Keratinocyte (primary cell): Measurements from ENCODE around the gene RAI2. TPM values are rescaled to one million over a fixed set of nuclear protein-coding genes. Genes with fewer than 3 reads are reported as not detected.

Experiments used
- DNase-seq: peaks from one replicate; pipeline ENCODE4 v3.0.0-alpha.2; 2011; ENCODE audit warnings: low read depth, missing footprints, low spot score
- FAIRE-seq: peaks from 2 replicates; lab custom pipeline; 2011; peaks lifted over from hg19 to GRCh38; lab: Jason Lieb, UNC
- H2AFZ ChIP-seq: 2 replicates; pipeline ENCODE4 v1.6.0; 2012; ENCODE audit warnings: low read length, control low read depth, inconsistent platforms; ENCODE audit not compliant: control insufficient read depth
- H3K27ac ChIP-seq: 2 replicates; pipeline ENCODE4 v1.5.1; 2011; ENCODE audit warnings: low read length; ENCODE audit not compliant: control insufficient read depth, insufficient read depth
- H3K27me3 ChIP-seq: 3 replicates; pipeline ENCODE4 v1.6.0; 2011; ENCODE audit warnings: low read length; ENCODE audit not compliant: control insufficient read depth, insufficient read depth; ENCODE audit errors: extremely low read depth
- H3K36me3 ChIP-seq, 2 experiments: 2 replicates in 1 of 2; 3 replicates in 1 of 2; pipeline ENCODE4 v1.5.1; 2011; ENCODE audit warnings: low read length in 2 of 2, mild to moderate bottlenecking in 1 of 2; ENCODE audit not compliant: control insufficient read depth in 2 of 2, insufficient read depth in 2 of 2; ENCODE audit errors: extremely low read depth in 1 of 2
- H3K4me1 ChIP-seq: 3 replicates; pipeline ENCODE4 v1.5.1; 2011; ENCODE audit warnings: low read length; ENCODE audit not compliant: control insufficient read depth, insufficient read depth; ENCODE audit errors: extremely low read depth
- H3K4me2 ChIP-seq: 3 replicates; pipeline ENCODE4 v1.6.0; 2011; ENCODE audit warnings: low read depth, low read length; ENCODE audit not compliant: control insufficient read depth, insufficient read depth; ENCODE audit errors: extremely low read depth
- H3K4me3 ChIP-seq, 3 experiments: fragments of 200-600 bp in 1 of 3; sonication (generic) in 1 of 3; 2 replicates in 2 of 3; 3 replicates in 1 of 3; pipeline ENCODE4 v1.5.1; 2011 to 2016; ENCODE audit warnings: low read length in 3 of 3, mild to moderate bottlenecking in 3 of 3, control low read depth in 2 of 3, inconsistent platforms in 1 of 3, low read depth in 1 of 3, mixed read lengths in 1 of 3, mixed run types in 1 of 3, moderate library complexity in 1 of 3; ENCODE audit not compliant: control insufficient read depth in 2 of 3, insufficient read depth in 2 of 3; ENCODE audit errors: extremely low read depth in 1 of 3
- H3K79me2 ChIP-seq: 2 replicates; pipeline ENCODE4 v1.6.0; 2012; ENCODE audit warnings: low read length; ENCODE audit not compliant: control insufficient read depth, insufficient read depth
- H3K9ac ChIP-seq: 3 replicates; pipeline ENCODE4 v1.6.0; 2011; ENCODE audit warnings: low read length; ENCODE audit not compliant: control insufficient read depth, insufficient read depth; ENCODE audit errors: extremely low read depth
- H3K9me1 ChIP-seq: 3 replicates; pipeline ENCODE4 v1.6.0; 2011; ENCODE audit warnings: low read length; ENCODE audit not compliant: control insufficient read depth, insufficient read depth; ENCODE audit errors: extremely low read depth
- H3K9me3 ChIP-seq: 2 replicates; pipeline ENCODE4 v1.5.1; 2012; ENCODE audit warnings: low read depth, low read length; ENCODE audit not compliant: control insufficient read depth
- H4K20me1 ChIP-seq: 3 replicates; pipeline ENCODE4 v1.6.0; 2011; ENCODE audit warnings: low read length; ENCODE audit not compliant: control insufficient read depth, insufficient read depth; ENCODE audit errors: extremely low read depth
- EZH2 ChIP-seq: IDR thresholded peaks from one replicate; pipeline ENCODE4 v1.6.1; 2012; ENCODE audit warnings: inconsistent platforms, mild to moderate bottlenecking, low read length, moderate library complexity
- dilution Hi-C: fragments of 300-500 bp; cut with MboI; formaldehyde crosslinking; loops from one replicate; pipeline ENCODE4 v1.7.0; 2020; ENCODE audit warnings: low sequenced_read_pairs; ENCODE audit not compliant: extremely low pct_ligation_motif_present
- polyA plus RNA-seq, 5 experiments: library from polyadenylated mRNA; depleted of rRNA in 3 of 5; stranded (reverse) in 3 of 5; stranded (forward) in 1 of 5; unstranded in 1 of 5; fragments of >200 nt; gene quantifications; 1 replicate in 1 of 5; 2 replicates in 3 of 5; 3 replicates in 1 of 5; pipeline versions ENCODE4 v1.2.1 to v1.2.3, GENCODE V29; 2011 to 2012; ENCODE audit warnings: missing spikeins in 2 of 5, low read depth in 1 of 5, low replicate concordance in 1 of 5
- TF ChIP-seq, protein P1 (sequence below), 3 experiments: IDR thresholded peaks in 1 of 3; conservative IDR thresholded peaks in 1 of 3; optimal IDR thresholded peaks in 1 of 3; 2 replicates in 2 of 3; 3 replicates in 1 of 3; pipeline versions ENCODE3 to v1.5.1; 2011; ENCODE audit warnings: low read length in 3 of 3, mild to moderate bottlenecking in 3 of 3, moderate library complexity in 2 of 3, control low read depth in 1 of 3, inconsistent platforms in 1 of 3; ENCODE audit not compliant: insufficient read depth in 2 of 3; ENCODE audit errors: extremely low read depth in 1 of 3

The RAI2 gene
- polyA plus RNA-seq, 1 donor (not counting 4 experiments of a cell fraction or from before 2014, with no cell fraction given), result not detected

DNA sequence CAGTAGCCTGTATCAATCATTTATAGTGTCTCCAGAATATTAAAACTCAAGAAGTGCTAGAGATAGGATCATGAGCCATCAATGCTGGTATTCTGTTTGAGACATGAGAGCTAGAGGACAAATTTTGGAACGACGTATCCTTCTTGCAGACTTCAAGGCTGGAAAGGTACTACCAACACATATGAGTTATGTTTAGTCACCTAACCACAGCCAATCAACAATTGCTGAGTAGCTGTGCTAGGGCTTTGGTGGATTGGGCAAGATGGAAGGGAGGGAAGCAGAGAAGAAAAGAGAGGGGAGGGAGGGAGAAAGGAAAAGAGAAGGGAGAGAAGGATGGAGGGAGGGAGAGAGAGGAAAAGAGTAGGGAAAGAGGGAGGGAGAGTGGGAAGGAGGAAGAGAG, 21.6 kb upstream of the RAI2 start:
- Histone ChIP-seq H4K20me1 (no peaks in the 10 kb centered on the region), H3K4me1 (no peaks in the 10 kb centered on the region), H3K4me2 (no peak overlapping the region), H2AFZ (no peak overlapping the region), H3K9me3 (no peaks in the 10 kb centered on the region), H3K27me3 (peaks cover 6% of the 10 kb centered on the region), H3K9me1 (no peaks in the 10 kb centered on the region), H3K79me2 (no peaks in the 10 kb centered on the region), H3K4me3 (no peak overlapping the region), H3K9ac (no peak overlapping the region), H3K36me3 (no peaks in the 10 kb centered on the region), H3K27ac (no peak overlapping the region)
- no peak for TF ChIP-seq EZH2
- TF ChIP-seq, protein P1, sequence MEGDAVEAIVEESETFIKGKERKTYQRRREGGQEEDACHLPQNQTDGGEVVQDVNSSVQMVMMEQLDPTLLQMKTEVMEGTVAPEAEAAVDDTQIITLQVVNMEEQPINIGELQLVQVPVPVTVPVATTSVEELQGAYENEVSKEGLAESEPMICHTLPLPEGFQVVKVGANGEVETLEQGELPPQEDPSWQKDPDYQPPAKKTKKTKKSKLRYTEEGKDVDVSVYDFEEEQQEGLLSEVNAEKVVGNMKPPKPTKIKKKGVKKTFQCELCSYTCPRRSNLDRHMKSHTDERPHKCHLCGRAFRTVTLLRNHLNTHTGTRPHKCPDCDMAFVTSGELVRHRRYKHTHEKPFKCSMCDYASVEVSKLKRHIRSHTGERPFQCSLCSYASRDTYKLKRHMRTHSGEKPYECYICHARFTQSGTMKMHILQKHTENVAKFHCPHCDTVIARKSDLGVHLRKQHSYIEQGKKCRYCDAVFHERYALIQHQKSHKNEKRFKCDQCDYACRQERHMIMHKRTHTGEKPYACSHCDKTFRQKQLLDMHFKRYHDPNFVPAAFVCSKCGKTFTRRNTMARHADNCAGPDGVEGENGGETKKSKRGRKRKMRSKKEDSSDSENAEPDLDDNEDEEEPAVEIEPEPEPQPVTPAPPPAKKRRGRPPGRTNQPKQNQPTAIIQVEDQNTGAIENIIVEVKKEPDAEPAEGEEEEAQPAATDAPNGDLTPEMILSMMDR (optimal IDR thresholded peaks at IDR 0.05 in 1 of 3, IDR thresholded peaks at IDR 0.05 in 1 of 3, conservative IDR thresholded peaks at IDR 0.05 in 1 of 3; ENCODE audit: extremely low read depth in 1 of 3, insufficient read depth in 2 of 3, low read length in 3 of 3), result no peak
- no peak for DNase-seq
- dilution Hi-C loops, result no loop called here
- no peak for FAIRE-seq

DNA sequence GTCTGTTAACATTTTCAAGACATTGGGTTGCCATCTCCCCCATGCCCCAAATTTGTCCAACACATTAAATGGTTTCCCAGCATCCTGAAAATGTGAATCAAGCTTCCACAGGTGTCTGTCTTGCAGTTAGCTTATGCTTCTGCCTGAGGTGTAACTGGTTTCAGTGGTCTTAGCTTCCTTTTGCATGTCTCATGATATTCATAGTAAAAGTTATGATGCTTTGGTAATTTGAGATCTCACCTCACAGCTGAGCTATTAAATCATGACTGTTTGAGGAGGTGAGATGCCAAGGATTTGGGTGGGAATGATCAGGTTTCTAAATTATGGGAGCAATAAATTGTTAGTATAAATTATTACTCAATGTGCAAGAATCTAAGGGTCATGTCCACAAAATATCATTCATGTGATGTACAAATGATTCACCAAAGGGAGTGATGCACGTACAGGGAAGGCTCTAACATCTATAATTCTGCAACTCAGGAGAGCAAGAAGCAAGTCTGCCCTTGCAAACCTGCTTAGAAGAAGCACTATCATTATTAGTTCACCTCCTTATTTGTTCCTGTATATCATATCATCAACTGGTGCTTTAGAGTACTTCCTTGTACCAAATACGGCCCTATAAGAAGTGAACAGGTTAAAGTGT, 17.1 kb upstream of the RAI2 start:
- Histone ChIP-seq H3K4me1 (no peaks in the 10 kb centered on the region), H2AFZ (no peak overlapping the region), H3K36me3 (no peaks in the 10 kb centered on the region), H3K9ac (no peak overlapping the region), H3K79me2 (no peaks in the 10 kb centered on the region), H3K4me2 (no peak overlapping the region), H3K9me3 (no peaks in the 10 kb centered on the region), H3K9me1 (no peaks in the 10 kb centered on the region), H3K27ac (no peak overlapping the region), H3K27me3 (no peaks in the 10 kb centered on the region), H3K4me3 (no peak overlapping the region), H4K20me1 (no peaks in the 10 kb centered on the region)
- FAIRE-seq (no peak), DNase-seq (no peak)
- dilution Hi-C loops, result no loop called here
- TF ChIP-seq EZH2, result no peak
- TF ChIP-seq, protein P1 (optimal IDR thresholded peaks at IDR 0.05 in 1 of 3, IDR thresholded peaks at IDR 0.05 in 1 of 3, conservative IDR thresholded peaks at IDR 0.05 in 1 of 3; ENCODE audit: extremely low read depth in 1 of 3, insufficient read depth in 2 of 3, low read length in 3 of 3), result no peak
